GM12878 (cell line): ENCODE data around the gene HTR3E. TPM values are rescaled to one million over a fixed set of nuclear protein-coding genes. Genes with fewer than 3 reads are reported as not detected.
A peak's percentile ranks its signal among the peaks of the same experiment; 100 is the strongest.

Experiments used
- ATAC-seq: fragments of 200-7000 bp; cut with Tn5 transposase; 3 replicates; pipeline ENCODE4 v1.9.1; 2020; ENCODE audit warnings: mild to moderate bottlenecking, moderate library complexity
- BruUV-seq: library from RNA; stranded (reverse); fragments of 400-500 nt; replicated peaks from 2 replicates; lab custom pipeline; 2021; lab: Mats Ljungman, UMichigan
- CTCF ChIA-PET: fragments of 300-600 bp; sonication (Branson Sonifier 250); formaldehyde crosslinking; extraction: SDS; loops from one replicate; lab custom pipeline; 2021; ENCODE audit warnings: inconsistent platforms; lab: Yijun Ruan, JAX
- POLR2A ChIA-PET: fragments of 350-600 bp; formaldehyde crosslinking; extraction: SDS; loops from one replicate; lab custom pipeline; 2021; ENCODE audit warnings: inconsistent platforms; lab: Charles Lee
- RAD21 ChIA-PET: fragments of 300-600 bp; sonication (Branson Sonifier 250); formaldehyde crosslinking; loops from one replicate; lab custom pipeline; 2023; ENCODE audit warnings: antibody characterized with exemption; ENCODE audit not compliant: unreplicated experiment; lab: Charles Lee
- SMC1A ChIA-PET: fragments of 300-600 bp; sonication (Branson Sonifier 250); formaldehyde crosslinking; loops from one replicate; lab custom pipeline; 2023; ENCODE audit not compliant: unreplicated experiment, uncharacterized antibody; lab: Charles Lee
- DNase-seq: peaks from one replicate; pipeline ENCODE4 v3.0.0-alpha.2; 2011; ENCODE audit warnings: low read depth, low spot score
- FAIRE-seq: peaks from 3 replicates; lab custom pipeline; 2011; peaks lifted over from hg19 to GRCh38; lab: Jason Lieb, UNC
- H2AFZ ChIP-seq: 2 replicates; pipeline ENCODE4 v1.6.0; 2011; ENCODE audit warnings: low read depth, low read length, control low read depth; ENCODE audit not compliant: control insufficient read depth
- H3K27ac ChIP-seq: 2 replicates; pipeline ENCODE4 v1.5.1; 2011; ENCODE audit warnings: control low read depth; ENCODE audit not compliant: control insufficient read depth, insufficient read depth
- H3K27me3 ChIP-seq, 2 experiments: replicated peaks in 1 of 2; 2 replicates each; pipeline versions ENCODE4 v1.6.0 to v1.6.1; 2011; ENCODE audit warnings: low read length in 1 of 2; ENCODE audit not compliant: control insufficient read depth in 2 of 2, insufficient read depth in 2 of 2
- H3K36me3 ChIP-seq, 2 experiments: 2 replicates each; pipeline ENCODE4 v1.5.1; 2011; ENCODE audit warnings: low read length in 1 of 2; ENCODE audit not compliant: control insufficient read depth in 2 of 2, insufficient read depth in 2 of 2
- H3K4me1 ChIP-seq: 2 replicates; pipeline ENCODE4 v1.6.1; 2011; ENCODE audit warnings: mild to moderate bottlenecking, low read length, moderate library complexity, mixed read lengths; ENCODE audit not compliant: control insufficient read depth, insufficient read depth
- H3K4me2 ChIP-seq: 2 replicates; pipeline ENCODE4 v1.6.0; 2011; ENCODE audit warnings: control low read depth; ENCODE audit not compliant: control insufficient read depth, insufficient read depth
- H3K4me3 ChIP-seq: fragments of 200-600 bp; sonication (generic); 2 replicates; pipeline ENCODE4 v1.5.1; 2016
- H3K79me2 ChIP-seq: 2 replicates; pipeline ENCODE4 v1.6.0; 2011; ENCODE audit warnings: low read length; ENCODE audit not compliant: control insufficient read depth, insufficient read depth
- H3K9ac ChIP-seq: 2 replicates; pipeline ENCODE4 v1.8.0; 2011; ENCODE audit warnings: low read length, control low read depth, mixed read lengths; ENCODE audit not compliant: control insufficient read depth, insufficient read depth
- H3K9me3 ChIP-seq: replicated peaks from 3 replicates; pipeline ENCODE4 v1.5.1; 2011; ENCODE audit warnings: mild to moderate bottlenecking, low read length; ENCODE audit not compliant: control insufficient read depth, insufficient read depth
- H4K20me1 ChIP-seq: 2 replicates; pipeline ENCODE4 v1.6.0; 2011; ENCODE audit not compliant: control insufficient read depth, insufficient read depth
- ATF7 ChIP-seq: fragments of 450-650 bp; IDR thresholded peaks from 2 replicates; pipeline ENCODE4 v1.6.1; 2016; ENCODE audit warnings: low read depth, mild to moderate bottlenecking
- BHLHE40 ChIP-seq, 2 experiments: fragments of 450-650 bp in 1 of 2; IDR thresholded peaks; 2 replicates each; pipeline ENCODE4 v1.6.1; 2011 to 2017; ENCODE audit warnings: low read depth in 2 of 2, borderline replicate concordance in 1 of 2, improper control_type of control experiment in 1 of 2, low read length in 1 of 2, mild to moderate bottlenecking in 1 of 2
- EGR1 ChIP-seq, 2 experiments: IDR thresholded peaks; 1 replicate in 1 of 2; 2 replicates in 1 of 2; pipeline ENCODE4 v1.6.1; 2011 to 2012; ENCODE audit warnings: low read depth in 2 of 2, low read length in 2 of 2, borderline replicate concordance in 1 of 2, mild to moderate bottlenecking in 1 of 2, moderate library complexity in 1 of 2
- HCFC1 ChIP-seq: fragments of 150-350 bp; IDR thresholded peaks from 2 replicates; pipeline ENCODE4 v1.6.1; 2014; ENCODE audit warnings: low read length
- HDAC6 ChIP-seq: fragments of 200-600 bp; sonication (generic); IDR thresholded peaks from one replicate; pipeline ENCODE4 v1.8.0; 2017; ENCODE audit warnings: antibody characterized with exemption; ENCODE audit not compliant: unreplicated experiment
- KLF5 ChIP-seq: fragments of 450-650 bp; IDR thresholded peaks from 2 replicates; pipeline ENCODE4 v1.6.1; 2014; ENCODE audit warnings: mild to moderate bottlenecking; ENCODE audit not compliant: partially characterized antibody
- POLR2AphosphoS5 ChIP-seq: IDR thresholded peaks from 2 replicates; pipeline ENCODE4 v1.6.1; 2011; ENCODE audit warnings: mild to moderate bottlenecking, low read length, inconsistent platforms
- RAD21 ChIP-seq: IDR thresholded peaks from 2 replicates; pipeline ENCODE4 v1.6.1; 2011; ENCODE audit warnings: mild to moderate bottlenecking, low read depth, low read length, moderate library complexity; ENCODE audit not compliant: insufficient read depth
- SIX5 ChIP-seq: IDR thresholded peaks from 2 replicates; pipeline ENCODE4 v1.6.1; 2011; ENCODE audit warnings: mild to moderate bottlenecking, low read depth, low read length, moderate library complexity; ENCODE audit not compliant: severe bottlenecking
- TAF1 ChIP-seq: IDR thresholded peaks from 2 replicates; pipeline ENCODE4 v1.6.1; 2011; ENCODE audit warnings: mild to moderate bottlenecking, low read depth, low read length, borderline replicate concordance
- ZBED1 ChIP-seq: IDR thresholded peaks from 2 replicates; pipeline ENCODE4 v1.6.1; 2016; ENCODE audit warnings: borderline replicate concordance
- ZNF207 ChIP-seq: fragments of 450-650 bp; IDR thresholded peaks from 2 replicates; pipeline ENCODE4 v1.6.1; 2014; ENCODE audit warnings: antibody characterized with exemption, mild to moderate bottlenecking, borderline replicate concordance
- WGBS: methylation state at CpG from one replicate; pipeline ENCODE4 v1.1.6; 2016; ENCODE audit warnings: low lambda C conversion rate; ENCODE audit not compliant: insufficient replicate concordance, insufficient coverage; ENCODE audit errors: missing lambda C conversion rate; 5-methylcytosine and 5-hydroxymethylcytosine counted together
- in situ Hi-C: fragments of 300-500 bp; cut with MboI; formaldehyde crosslinking; loops from 9 replicates; pipeline ENCODE4 v1.14.3; 2018; ENCODE audit warnings: mixed read lengths
- intact Hi-C: fragments of 100-400 bp; cut with micrococcal nuclease; formaldehyde crosslinking; loops from one replicate; pipeline ENCODE4 v1.14.2; 2022; ENCODE audit not compliant: unreplicated experiment
- polyA plus RNA-seq, 11 experiments: library from polyadenylated mRNA; depleted of rRNA in 4 of 11; unstranded in 6 of 11; stranded (reverse) in 5 of 11; fragments of >200 nt; fragmentation: Nextera tagmentation in 4 of 11; fragmentation: Illumina TruSeq in 1 of 11; extraction: Ambion mirVana in 4 of 11; extraction: Trizol in 1 of 11; gene quantifications; 1 replicate in 1 of 11; 2 replicates in 10 of 11; pipeline versions ENCODE4 v1.2.1 to v1.2.3, GENCODE V29; 2011 to 2016; ENCODE audit warnings: inconsistent platforms in 2 of 11, missing spikeins in 2 of 11, low read depth in 1 of 11
- total RNA-seq, 4 experiments: library from RNA; depleted of rRNA in 3 of 4; stranded (reverse); fragments of >200 nt in 3 of 4; fragmentation: Illumina TruSeq in 1 of 4; extraction: Trizol in 1 of 4; gene quantifications; 2 replicates each; pipeline versions ENCODE4 v1.2.1 to v1.2.3, GENCODE V29; 2013 to 2021
- TF ChIP-seq, protein P1 (sequence below): fragments of 150-350 bp; IDR thresholded peaks from 2 replicates; pipeline ENCODE4 v1.6.1; 2014; ENCODE audit warnings: mild to moderate bottlenecking, low read depth, low read length

HTR3E gene
- total and polyA plus RNA-seq, 10 of the 15 experiments (the other 5 are each of a cell fraction or from before 2014, with no cell fraction given), result not detected

- TF ChIP-seq HDAC6, result no peak
- no peak for TF ChIP-seq ZBED1
- peak; percentile 76 to 88 for TF ChIP-seq BHLHE40 (IDR thresholded peaks at IDR 0.05; ENCODE audit: borderline replicate concordance in 1 of 2, low read depth in 2 of 2, low read length in 1 of 2)
- no peak for TF ChIP-seq KLF5
- no peak for TF ChIP-seq POLR2AphosphoS5
- no peak for TF ChIP-seq TAF1
- no peak for TF ChIP-seq RAD21
- TF ChIP-seq HCFC1, result peak; percentile 80
- TF ChIP-seq ZNF207, result no peak
- TF ChIP-seq EGR1 (IDR thresholded peaks at IDR 0.05; ENCODE audit: borderline replicate concordance in 1 of 2, low read depth in 2 of 2, low read length in 2 of 2), result no peak
- TF ChIP-seq SIX5, result peak; percentile 69
These were observed 37.2 kb downstream of the HTR3E start (continued) for GRCh38 chr3:184133840-184134745.

GRCh38 chr3:184134746-184135148 is 37.9 kb downstream of the HTR3E start:
- SMC1A ChIA-PET, result interaction anchor here (0.7 to 1.2 kb wide), 2 partner anchors 11 to 105 kb away, joined by 3 to 5 read pairs; no protein-coding TSS in a partner anchor
- Histone ChIP-seq H3K4me1 (peaks cover 4% of the 10 kb centered on the region; the same call in 1 of the 2 replicates), H3K4me2 (peak overlapping the region; percentile 91), H3K4me3 (peak overlapping the region; percentile 95), H4K20me1 (no peaks in the 10 kb centered on the region), H3K9ac (peak overlapping the region; percentile 94), H3K36me3 (no peaks in the 10 kb centered on the region; a peak in 1 of 4 replicates), H3K9me3 (no peaks in the 10 kb centered on the region), H3K79me2 (peaks cover 45% of the 10 kb centered on the region), H3K27ac (peak overlapping the region; percentile 84), H3K27me3 (no peaks in the 10 kb centered on the region), H2AFZ (peak overlapping the region; percentile 98)
- FAIRE-seq (no peak), DNase-seq (no peak), ATAC-seq (peak; percentile 47)
- CTCF ChIA-PET, result interaction anchor here (1.4 to 2.0 kb wide), 4 partner anchors 10 to 239 kb away, joined by 3 to 7 read pairs (median 4); partner anchors contain the start of gene DVL3
- TF ChIP-seq ATF7, result no peak
- TF ChIP-seq, protein P1, sequence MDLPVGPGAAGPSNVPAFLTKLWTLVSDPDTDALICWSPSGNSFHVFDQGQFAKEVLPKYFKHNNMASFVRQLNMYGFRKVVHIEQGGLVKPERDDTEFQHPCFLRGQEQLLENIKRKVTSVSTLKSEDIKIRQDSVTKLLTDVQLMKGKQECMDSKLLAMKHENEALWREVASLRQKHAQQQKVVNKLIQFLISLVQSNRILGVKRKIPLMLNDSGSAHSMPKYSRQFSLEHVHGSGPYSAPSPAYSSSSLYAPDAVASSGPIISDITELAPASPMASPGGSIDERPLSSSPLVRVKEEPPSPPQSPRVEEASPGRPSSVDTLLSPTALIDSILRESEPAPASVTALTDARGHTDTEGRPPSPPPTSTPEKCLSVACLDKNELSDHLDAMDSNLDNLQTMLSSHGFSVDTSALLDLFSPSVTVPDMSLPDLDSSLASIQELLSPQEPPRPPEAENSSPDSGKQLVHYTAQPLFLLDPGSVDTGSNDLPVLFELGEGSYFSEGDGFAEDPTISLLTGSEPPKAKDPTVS, result peak; percentile 50; the same call in 1 of the 2 replicates
- BruUV-seq, result TSS peak; percentile 97
- intact Hi-C loops (loop anchor here (1.0 to 10.0 kb wide), 5 partner anchors 21 to 240 kb away; partner anchors contain the start of genes ABCF3, ALG3, AP2M1 and DVL3), in situ Hi-C loops (no loop called here)
- RAD21 ChIA-PET, result interaction anchor here (1.1 to 2.6 kb wide), 3 partner anchors 21 to 117 kb away, joined by 3 to 10 read pairs (median 4); partner anchors contain the start of genes ABCC5 and DVL3
- under 1% methylated on average over 21 of the region's 21 CpGs for WGBS
- POLR2A ChIA-PET, result interaction anchor here (0.7 to 1.6 kb wide), 4 partner anchors 21 to 121 kb away, joined by 4 to 6 read pairs (median 4); no protein-coding TSS in a partner anchor
